HCT116 (cell line): ENCODE results near the gene NTHL1. TPM values are rescaled to one million over a fixed set of nuclear protein-coding genes. Genes with fewer than 3 reads are reported as not detected.

Experiments used
- ATAC-seq: fragments of 200-7000 bp; cut with Tn5 transposase; 2 replicates; pipeline ENCODE4 v1.9.1; 2020; ENCODE audit warnings: mild to moderate bottlenecking, moderate library complexity
- BruUV-seq: library from RNA; stranded (reverse); fragments of 400-500 nt; replicated peaks from 2 replicates; lab custom pipeline; 2021; lab: Mats Ljungman, UMichigan
- CTCF ChIA-PET: fragments of 300-600 bp; sonication (Branson Sonifier 250); formaldehyde crosslinking; loops from one replicate; lab custom pipeline; 2021; ENCODE audit warnings: antibody characterized with exemption; lab: Charles Lee
- POLR2A ChIA-PET: fragments of 300-600, 350-600 bp; sonication (Branson Sonifier 250); formaldehyde crosslinking; loops from one replicate; lab custom pipeline; 2021; ENCODE audit warnings: antibody characterized with exemption; lab: Charles Lee
- RAD21 ChIA-PET, 2 experiments: fragments of 300-600 bp; sonication (Branson Sonifier 250); formaldehyde crosslinking; loops; one replicate each; lab custom pipeline; 2023; ENCODE audit warnings: low total read pairs in 2 of 2; ENCODE audit not compliant: uncharacterized antibody in 2 of 2, unreplicated experiment in 2 of 2, low non-redundant PET in 1 of 2; lab: Charles Lee
- DNase-seq: peaks from one replicate; pipeline ENCODE4 v3.0.0-alpha.2; 2010; ENCODE audit warnings: low read depth, low spot score
- H2AFZ ChIP-seq: fragments of 200-600 bp; shearing (Covaris generic), sonication (generic); 2 replicates; pipeline ENCODE4 v1.6.1; 2017; ENCODE audit warnings: low read depth, mixed run types, mixed read lengths, antibody characterized with exemption, low read length; ENCODE audit not compliant: poor library complexity, severe bottlenecking
- H3K27ac ChIP-seq: 2 replicates; pipeline ENCODE4 v1.5.1; 2012; ENCODE audit warnings: low read depth, low read length
- H3K27me3 ChIP-seq: fragments of 200-600 bp; sonication (generic); 2 replicates; pipeline ENCODE4 v1.6.1; 2016; ENCODE audit warnings: mixed run types, low read length, mixed read lengths; ENCODE audit not compliant: insufficient read depth
- H3K36me3 ChIP-seq, 2 experiments: fragments of 200-500 bp in 1 of 2; fragments of 200-600 bp in 1 of 2; sonication (Bioruptor generic) in 1 of 2; sonication (generic) in 1 of 2; 2 replicates each; pipeline versions ENCODE4 v1.5.1 to v1.6.1; 2014 to 2016; ENCODE audit warnings: low read length in 2 of 2, inconsistent platforms in 1 of 2, mixed read lengths in 1 of 2, mixed run types in 1 of 2; ENCODE audit not compliant: insufficient read depth in 2 of 2, control insufficient read depth in 1 of 2
- H3K4me1 ChIP-seq, 2 experiments: fragments of 200-600 bp in 1 of 2; sonication (generic) in 1 of 2; 2 replicates each; pipeline versions ENCODE4 v1.5.1 to v1.6.1; 2012 to 2017; ENCODE audit warnings: low read length in 2 of 2, inconsistent platforms in 1 of 2, mild to moderate bottlenecking in 1 of 2, mixed read lengths in 1 of 2, mixed run types in 1 of 2, moderate library complexity in 1 of 2; ENCODE audit not compliant: insufficient read depth in 2 of 2, control insufficient read depth in 1 of 2
- H3K4me2 ChIP-seq: fragments of 200-600 bp; sonication (generic); 2 replicates; pipeline ENCODE4 v1.6.1; 2017; ENCODE audit warnings: mixed run types, low read length, mixed read lengths
- H3K4me3 ChIP-seq, 2 experiments: fragments of 200-600 bp in 1 of 2; sonication (generic) in 1 of 2; replicated peaks in 1 of 2; 2 replicates each; pipeline ENCODE4 v1.5.1; 2011 to 2016; ENCODE audit warnings: low read length in 2 of 2, control low read depth in 1 of 2, low read depth in 1 of 2, mild to moderate bottlenecking in 1 of 2, mixed read lengths in 1 of 2, mixed run types in 1 of 2
- H3K79me2 ChIP-seq: fragments of 200-600 bp; sonication (generic); 2 replicates; pipeline ENCODE4 v1.6.1; 2017; ENCODE audit warnings: mild to moderate bottlenecking, mixed run types, low read length, moderate library complexity, mixed read lengths; ENCODE audit not compliant: insufficient read depth
- H3K9ac ChIP-seq: fragments of 200-600 bp; sonication (generic); 2 replicates; pipeline ENCODE4 v1.6.1; 2016; ENCODE audit warnings: low read length, mixed read lengths
- H3K9me2 ChIP-seq: fragments of 200-600 bp; sonication (generic), shearing (Covaris generic); 2 replicates; pipeline ENCODE4 v1.6.1; 2017; ENCODE audit warnings: mixed run types, mild to moderate bottlenecking, moderate library complexity; ENCODE audit not compliant: insufficient read depth
- H3K9me3 ChIP-seq, 2 experiments: fragments of 200-500 bp in 1 of 2; fragments of 200-600 bp in 1 of 2; sonication (Bioruptor generic) in 1 of 2; sonication (generic) in 1 of 2; 2 replicates each; pipeline ENCODE4 v1.6.1; 2014 to 2017; ENCODE audit warnings: low read length in 2 of 2, mixed read lengths in 2 of 2, inconsistent platforms in 1 of 2, low read depth in 1 of 2, mild to moderate bottlenecking in 1 of 2, mixed run types in 1 of 2, moderate library complexity in 1 of 2; ENCODE audit not compliant: control insufficient read depth in 1 of 2, insufficient read depth in 1 of 2
- H4K20me1 ChIP-seq: fragments of 200-600 bp; sonication (generic), shearing (Covaris generic); 2 replicates; pipeline ENCODE4 v1.6.1; 2017; ENCODE audit warnings: mixed run types, mild to moderate bottlenecking, moderate library complexity; ENCODE audit not compliant: insufficient read depth
- ELF1 ChIP-seq: IDR thresholded peaks from 2 replicates; pipeline ENCODE4 v1.6.1; 2012; ENCODE audit warnings: low read depth, borderline replicate concordance
- POLR2AphosphoS5 ChIP-seq: IDR thresholded peaks from 2 replicates; pipeline ENCODE4 v1.6.1; 2011; ENCODE audit warnings: mild to moderate bottlenecking, low read depth, low read length, moderate library complexity
- SIN3A ChIP-seq: IDR thresholded peaks from 2 replicates; pipeline ENCODE4 v1.6.1; 2012; ENCODE audit warnings: low read depth
- SP1 ChIP-seq: IDR thresholded peaks from 2 replicates; pipeline ENCODE4 v1.6.1; 2012; ENCODE audit warnings: low read depth
- TCF7L2 ChIP-seq: IDR thresholded peaks from 2 replicates; pipeline ENCODE4 v1.7.0; 2011; ENCODE audit warnings: borderline replicate concordance, inconsistent platforms; ENCODE audit not compliant: insufficient read depth, insufficient read length; ENCODE audit errors: extremely low read depth
- YY1 ChIP-seq: IDR thresholded peaks from 2 replicates; pipeline ENCODE4 v1.6.1; 2011; ENCODE audit warnings: low read length, low read depth, moderate library complexity, mild to moderate bottlenecking; ENCODE audit not compliant: insufficient replicate concordance; ENCODE audit errors: extremely low read depth
- ZFX ChIP-seq: fragments of 450-650 bp; IDR thresholded peaks from 2 replicates; pipeline ENCODE4 v1.6.1; 2017
- ZNF274 ChIP-seq: fragments of 200-500 bp; sonication (Bioruptor generic); IDR thresholded peaks from 2 replicates; pipeline ENCODE4 v1.6.1; 2014; ENCODE audit warnings: mild to moderate bottlenecking, low read depth, low read length, inconsistent platforms
- intact Hi-C: fragments of 100-400 bp; cut with micrococcal nuclease; formaldehyde crosslinking; loops from 2 replicates; pipeline ENCODE4 v1.10.0; 2022
- total RNA-seq: library from RNA; stranded (reverse); gene quantifications from one replicate; pipeline ENCODE4 v1.2.1, GENCODE V29; 2021; ENCODE audit not compliant: unreplicated experiment
- TF ChIP-seq, protein P1 (sequence below): IDR thresholded peaks from 2 replicates; pipeline ENCODE4 v1.6.1; 2012

Gene NTHL1
- total RNA-seq, 1 experiment from 2014 or later: 40.1 TPM

DNA sequence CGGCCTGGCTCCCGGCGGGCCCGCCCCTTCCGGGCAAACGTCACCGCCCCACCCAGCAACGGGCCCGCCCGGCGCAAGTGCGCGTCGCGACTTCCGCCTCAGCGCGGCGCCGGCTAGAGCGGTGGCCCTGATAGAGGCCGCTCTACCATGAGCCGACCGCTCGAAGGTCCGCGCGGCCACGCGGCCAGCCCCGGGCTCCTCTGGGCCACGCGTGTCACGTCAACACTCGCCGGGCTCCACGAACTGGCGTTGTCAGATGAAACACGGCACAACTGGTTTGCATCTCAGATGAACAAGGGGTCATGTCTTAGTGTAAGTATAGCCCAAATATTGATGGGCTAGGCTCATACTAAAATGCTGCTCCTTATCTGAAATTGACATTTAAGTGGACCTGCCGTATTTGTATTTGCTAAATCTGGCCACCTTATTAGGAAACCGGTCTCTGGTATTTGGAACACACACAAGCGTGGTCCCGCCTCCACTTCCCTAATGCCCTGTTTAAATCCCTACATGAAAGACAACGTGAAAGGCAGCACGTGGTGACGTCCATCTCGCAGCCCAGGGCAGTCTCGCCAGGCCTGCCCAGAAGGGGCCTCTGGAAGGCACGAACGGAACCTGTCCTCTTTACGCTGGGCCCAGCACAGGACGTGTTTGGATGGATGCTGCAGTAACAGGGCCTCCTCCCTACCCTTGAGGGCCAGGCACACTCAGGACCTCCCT is 37.7 kb downstream of the NTHL1 start, which contains the start of gene ZNF598:
TSS of gene ZNF598 (minus strand) at position 31 of the 720 bp plus-strand sequence.
- intact Hi-C loops: no loop called here
- POLR2A ChIA-PET: no interaction called here
- BruUV-seq: TSS peak; percentile 97
- no peak within 1 kb of the TSS for H2AFZ ChIP-seq
- peaks cover 23 to 50% of the 10 kb centered on the region in 2 experiments for H3K4me1 ChIP-seq
- peaks cover 9% of the 10 kb centered on the region; the same call in 1 of the 2 replicates for H4K20me1 ChIP-seq
- H3K9me2 ChIP-seq: no peaks in the 10 kb centered on the region
- H3K27ac ChIP-seq: peak within 1 kb of the TSS; percentile 92
- peak within 1 kb of the TSS; percentile 99 for H3K4me2 ChIP-seq
- RAD21 ChIA-PET: no interaction called here
- peak within 1 kb of the TSS; percentile 79 to 87 for H3K4me3 ChIP-seq
- H3K36me3 ChIP-seq: 0 out of 4 replicates have a peak, but pooled peaks cover 0 to 7% of the 10 kb centered on the region in 2 experiments
- CTCF ChIA-PET: no interaction called here
- peak; percentile 60 for DNase-seq
- no peaks in the 10 kb centered on the region for H3K9me3 ChIP-seq
- ATAC-seq: peak; percentile 90
- H3K27me3 ChIP-seq: no peaks in the 10 kb centered on the region
- peak within 1 kb of the TSS; percentile 97 for H3K9ac ChIP-seq
- peaks cover 55% of the 10 kb centered on the region for H3K79me2 ChIP-seq
- TF ChIP-seq SP1 (0 out of 2 replicates have a peak, but pooled peaks have one; percentile 39), ZFX (peak; percentile 62), YY1 (peak; percentile 59), ZNF274 (no peak), TCF7L2 (peak; percentile 27), ELF1 (no peak; the same call in 1 of the 2 replicates), POLR2AphosphoS5 (peak; percentile 82), SIN3A (peak; percentile 53)
- TF ChIP-seq, protein P1, sequence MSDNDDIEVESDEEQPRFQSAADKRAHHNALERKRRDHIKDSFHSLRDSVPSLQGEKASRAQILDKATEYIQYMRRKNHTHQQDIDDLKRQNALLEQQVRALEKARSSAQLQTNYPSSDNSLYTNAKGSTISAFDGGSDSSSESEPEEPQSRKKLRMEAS: peak; percentile 96
- TF ChIP-seq, all 23 proteins: peak for 7
